Smooth muscle cell (in vitro differentiated cells): ENCODE data around the gene GPC1. TPM values are rescaled to one million over a fixed set of nuclear protein-coding genes. Genes with fewer than 3 reads are reported as not detected.

ENCODE experiments used
- DNase-seq: peaks from one replicate; lab custom pipeline; 2025; ENCODE audit not compliant: unreplicated experiment; lab: John Stamatoyannopoulos, UW
- H2AFZ ChIP-seq: fragments of 200-600 bp; sonication (generic); 2 replicates; pipeline ENCODE4 v1.6.0; 2016; ENCODE audit warnings: antibody characterized with exemption, low read depth, mild to moderate bottlenecking
- H3F3A ChIP-seq: fragments of 200-600 bp; sonication (generic); 2 replicates; pipeline ENCODE4 v1.6.0; 2017; ENCODE audit warnings: antibody characterized with exemption, low read depth
- H3K27ac ChIP-seq: fragments of 200-600 bp; sonication (generic); 2 replicates; pipeline ENCODE4 v1.5.1; 2016; ENCODE audit warnings: low read depth, mild to moderate bottlenecking
- H3K27me3 ChIP-seq: fragments of 200-600 bp; sonication (generic); 2 replicates; pipeline ENCODE4 v1.6.1; 2016; ENCODE audit warnings: low read depth, mild to moderate bottlenecking
- H3K36me3 ChIP-seq: fragments of 200-600 bp; sonication (generic); 2 replicates; pipeline ENCODE4 v1.5.1; 2016; ENCODE audit warnings: low read depth
- H3K4me1 ChIP-seq: fragments of 200-600 bp; sonication (generic); 2 replicates; pipeline ENCODE4 v1.5.1; 2016; ENCODE audit warnings: low read depth
- H3K4me2 ChIP-seq: fragments of 200-600 bp; sonication (generic); 2 replicates; pipeline ENCODE4 v1.6.0; 2016; ENCODE audit warnings: mild to moderate bottlenecking
- H3K4me3 ChIP-seq: fragments of 200-600 bp; sonication (generic); 2 replicates; pipeline ENCODE4 v1.5.1; 2016; ENCODE audit warnings: mild to moderate bottlenecking
- H3K79me2 ChIP-seq: fragments of 200-600 bp; sonication (generic); 2 replicates; pipeline ENCODE4 v1.6.0; 2016; ENCODE audit warnings: low read depth, mild to moderate bottlenecking
- H3K9ac ChIP-seq: fragments of 200-600 bp; sonication (generic); 2 replicates; pipeline ENCODE4 v1.6.0; 2016; ENCODE audit warnings: low read depth
- H3K9me3 ChIP-seq: fragments of 200-600 bp; sonication (generic); replicated peaks from 2 replicates; pipeline ENCODE4 v1.5.1; 2016; ENCODE audit warnings: low read depth
- H4K20me1 ChIP-seq: fragments of 200-600 bp; sonication (generic); 2 replicates; pipeline ENCODE4 v1.6.0; 2016; ENCODE audit warnings: low read depth
- CTCF ChIP-seq: fragments of 200-600 bp; sonication (generic); IDR thresholded peaks from 2 replicates; pipeline ENCODE4 v1.5.1; 2017; ENCODE audit warnings: borderline replicate concordance, mild to moderate bottlenecking, antibody characterized with exemption; ENCODE audit not compliant: insufficient read depth, poor library complexity, severe bottlenecking
- WGBS: methylation state at CpG from one replicate; pipeline ENCODE4 v1.1.7; 2016; ENCODE audit warnings: low lambda C conversion rate; 5-methylcytosine and 5-hydroxymethylcytosine counted together
- polyA plus RNA-seq: library from polyadenylated mRNA; unstranded; fragments of >200 nt; fragmentation: Nextera tagmentation; extraction: Ambion mirVana; gene quantifications from 2 replicates; pipeline ENCODE4 v1.2.1, GENCODE V29; 2016
- total RNA-seq: library from RNA; depleted of rRNA; stranded (reverse); fragments of >200 nt; gene quantifications from 2 replicates; pipeline ENCODE4 v1.2.3, GENCODE V29; 2014

The GPC1 gene
- total and polyA plus RNA-seq, 2 experiments from 2014 or later, result 88.9 to 221 TPM

- no peak for TF ChIP-seq CTCF
- DNase-seq, result no peak
- Histone ChIP-seq H3K4me2 (no peak overlapping the region), H4K20me1 (no peaks in the 10 kb centered on the region), H3K9ac (no peak overlapping the region), H3K27ac (no peak overlapping the region), H2AFZ (no peak overlapping the region), H3F3A (no peaks in the 10 kb centered on the region), H3K79me2 (no peaks in the 10 kb centered on the region), H3K4me1 (no peaks in the 10 kb centered on the region), H3K9me3 (no peaks in the 10 kb centered on the region), H3K27me3 (no peaks in the 10 kb centered on the region), H3K36me3 (no peaks in the 10 kb centered on the region), H3K4me3 (no peak overlapping the region)
- 94% methylated on average over 6 of the region's 14 CpGs for WGBS
These were observed 67.1 kb downstream of the GPC1 start for GRCh38 chr2:240502430-240503121.

- H3K27me3 ChIP-seq, result no peaks in the 10 kb centered on the region
- no peak overlapping the region for H3K9ac ChIP-seq
- H3K9me3 ChIP-seq, result no peaks in the 10 kb centered on the region
- no peak for DNase-seq
- H3K27ac ChIP-seq, result no peak overlapping the region
- no peaks in the 10 kb centered on the region for H4K20me1 ChIP-seq
- 94% methylated on average over 9 of the region's 9 CpGs for WGBS
- H3K4me2 ChIP-seq, result no peak overlapping the region
- H3F3A ChIP-seq, result no peaks in the 10 kb centered on the region
- H3K4me3 ChIP-seq, result no peak overlapping the region
- no peaks in the 10 kb centered on the region for H3K4me1 ChIP-seq
- no peak for TF ChIP-seq CTCF
- no peaks in the 10 kb centered on the region for H3K36me3 ChIP-seq
- H3K79me2 ChIP-seq, result no peaks in the 10 kb centered on the region
- H2AFZ ChIP-seq, result no peak overlapping the region
These were observed 67.9 kb downstream of the GPC1 start for GRCh38 chr2:240503375-240503774.

- H3K27ac ChIP-seq, result no peak overlapping the region
- H3K9me3 ChIP-seq, result no peaks in the 10 kb centered on the region
- H3K4me1 ChIP-seq, result no peaks in the 10 kb centered on the region
- DNase-seq, result no peak
- H3K27me3 ChIP-seq, result no peaks in the 10 kb centered on the region
- WGBS, result 96% methylated on average over 7 of the region's 7 CpGs
- no peak overlapping the region for H3K4me3 ChIP-seq
- H3K4me2 ChIP-seq, result no peak overlapping the region
- H3K79me2 ChIP-seq, result no peaks in the 10 kb centered on the region
- H2AFZ ChIP-seq, result no peak overlapping the region
- H3K36me3 ChIP-seq, result no peaks in the 10 kb centered on the region
- H3K9ac ChIP-seq, result no peak overlapping the region
- H3F3A ChIP-seq, result no peaks in the 10 kb centered on the region
- TF ChIP-seq CTCF, result no peak
- no peaks in the 10 kb centered on the region for H4K20me1 ChIP-seq
These were observed 68.4 kb downstream of the GPC1 start for GRCh38 chr2:240503848-240504247.

GRCh38 chr2:240505910-240506309 lies 70.4 kb downstream of the GPC1 start:
- TF ChIP-seq CTCF, result no peak
- no peak for DNase-seq
- H3K4me3 ChIP-seq, result no peak overlapping the region
- H3K27ac ChIP-seq, result no peak overlapping the region
- H3K79me2 ChIP-seq, result no peaks in the 10 kb centered on the region
- H2AFZ ChIP-seq, result no peak overlapping the region
- H3K4me2 ChIP-seq, result no peak overlapping the region
- WGBS, result 83% methylated on average over 14 of the region's 14 CpGs
- H3K36me3 ChIP-seq, result no peaks in the 10 kb centered on the region
- no peaks in the 10 kb centered on the region for H3K9me3 ChIP-seq
- H3K4me1 ChIP-seq, result no peaks in the 10 kb centered on the region
- H3F3A ChIP-seq, result no peaks in the 10 kb centered on the region
- H4K20me1 ChIP-seq, result no peaks in the 10 kb centered on the region
- no peak overlapping the region for H3K9ac ChIP-seq
- H3K27me3 ChIP-seq, result no peaks in the 10 kb centered on the region
